ENCODE measurements around the gene MADD. TPM values are rescaled to one million over a fixed set of nuclear protein-coding genes. Genes with fewer than 3 reads are reported as not detected.

MADD gene
- polyA plus RNA-seq, 3 donors: 12.1 to 20.8 (median 13.8) TPM

DNA sequence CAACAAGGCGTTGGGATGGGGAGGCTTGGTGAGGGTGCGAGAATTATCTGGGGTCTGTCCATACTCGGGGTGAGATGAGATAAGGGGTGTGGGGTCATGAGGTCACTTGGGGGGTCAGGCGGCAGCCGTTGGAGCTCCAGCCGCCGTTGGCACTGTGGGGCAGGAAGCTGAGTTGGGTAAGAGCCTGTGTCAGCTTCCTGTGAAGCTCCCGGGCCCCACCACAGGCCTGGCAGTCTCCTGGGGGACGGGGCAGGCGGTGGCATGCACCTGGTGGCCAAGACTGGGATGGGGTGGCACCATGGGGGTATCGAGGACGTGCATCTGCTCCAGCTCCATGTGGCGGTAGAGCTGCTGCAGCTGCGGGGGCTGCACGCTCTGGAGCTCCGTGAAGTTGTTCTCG is 89.7 kb downstream of the MADD start:
- H3K27ac ChIP-seq (ENCODE audit: low read depth, low read length): no peak overlapping the region
- WGBS, 3 donors: 50 to 81% (median 62%) methylated on average over 15 to 17 of the region's 17 CpGs

DNA sequence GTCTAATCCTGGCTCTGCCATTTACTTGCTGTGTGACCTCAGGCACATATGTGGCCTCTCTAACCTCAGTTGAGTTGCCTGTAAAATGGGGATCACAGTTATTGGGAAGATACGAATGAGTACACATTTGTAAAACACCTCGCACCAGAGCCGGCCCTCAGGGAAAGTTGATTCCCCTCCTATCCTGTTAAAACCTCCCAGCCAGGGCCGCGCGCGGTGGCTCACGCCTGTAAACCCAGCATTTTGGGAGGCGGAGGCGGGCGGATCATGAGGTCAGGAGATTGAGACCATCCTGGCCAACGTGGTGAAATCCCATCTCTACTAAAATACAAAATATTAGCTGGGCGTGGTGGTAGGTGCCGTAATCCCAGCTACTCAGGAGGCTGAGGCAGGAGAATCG is 90.4 kb downstream of the MADD start:
- WGBS, 3 donors: 84 to 93% (median 86%) methylated on average over 15 of the region's 15 CpGs
- H3K27ac ChIP-seq (ENCODE audit: low read depth, low read length): no peak overlapping the region

DNA sequence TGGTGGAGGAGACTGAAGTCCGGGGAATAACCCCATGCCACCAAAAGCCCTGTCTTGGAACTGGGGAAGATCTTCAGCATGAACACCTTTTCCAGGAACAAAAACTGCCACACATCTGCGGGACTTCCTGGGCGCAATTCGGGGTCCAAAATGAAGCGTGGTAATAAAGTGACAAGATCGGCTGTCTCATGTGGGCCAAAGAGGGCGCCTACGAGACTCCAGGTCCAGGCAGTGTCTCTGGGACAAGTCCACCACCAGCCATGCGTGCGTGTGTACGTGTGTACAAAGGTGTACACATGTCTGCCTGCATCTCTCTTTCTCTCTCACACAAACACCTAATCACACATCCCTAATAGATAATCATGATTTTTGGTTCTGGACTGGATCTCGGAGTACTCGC is 91.5 kb downstream of the MADD start:
- no peak overlapping the region for H3K27ac ChIP-seq (ENCODE audit: low read depth, low read length)
- 77 to 86% (median 79%) methylated on average over 13 of the region's 13 CpGs for WGBS, 3 donors

DNA sequence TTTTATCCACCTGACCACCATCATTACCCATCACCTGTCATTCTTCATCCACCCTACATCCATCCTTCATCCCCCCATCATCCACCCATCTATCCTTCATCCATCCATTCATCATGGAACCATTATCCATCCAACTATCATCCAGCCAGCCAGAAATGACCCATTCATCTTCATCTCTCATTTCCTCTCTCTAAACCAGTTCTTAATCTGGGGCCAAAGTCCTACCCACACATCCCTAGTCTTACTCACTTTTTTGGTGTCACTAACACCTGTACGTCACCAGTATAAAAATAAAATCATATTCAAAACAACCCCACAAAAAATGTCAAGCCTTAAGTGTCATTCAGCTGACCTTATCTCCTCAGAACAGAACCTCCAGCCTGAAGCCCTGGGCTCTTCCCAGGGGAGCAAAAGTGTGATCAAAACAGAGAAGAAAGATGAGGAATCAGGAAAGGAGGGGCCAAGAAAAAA is 96.1 kb downstream of the MADD start:
- 68 to 79% (median 78%) methylated on average over 1 of the region's 1 CpG for WGBS, 3 donors
- no peak overlapping the region for H3K27ac ChIP-seq (ENCODE audit: low read depth, low read length)

DNA sequence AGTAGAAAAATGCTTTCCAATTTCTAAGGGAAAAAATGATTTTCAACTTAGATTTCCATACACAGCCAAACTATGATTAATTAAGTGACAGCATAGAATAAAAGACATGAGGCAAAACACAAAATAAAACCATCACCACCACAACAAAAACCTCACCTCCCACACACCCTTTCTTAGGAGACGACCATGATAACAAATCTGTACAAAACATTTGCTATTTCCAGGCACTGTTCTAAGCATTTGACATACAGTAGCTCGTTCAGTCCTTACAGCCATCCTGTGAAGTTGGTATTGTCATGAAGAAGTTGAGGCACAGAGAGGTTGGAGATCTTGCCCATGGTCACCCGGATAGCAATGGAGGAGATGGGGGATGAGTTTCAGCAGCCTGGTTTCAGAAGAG is 99.7 kb downstream of the MADD start:
- WGBS, 3 donors: 50 to 59% (median 51%) methylated on average over 3 of the region's 3 CpGs
- no peak overlapping the region for H3K27ac ChIP-seq (ENCODE audit: low read depth, low read length)

DNA sequence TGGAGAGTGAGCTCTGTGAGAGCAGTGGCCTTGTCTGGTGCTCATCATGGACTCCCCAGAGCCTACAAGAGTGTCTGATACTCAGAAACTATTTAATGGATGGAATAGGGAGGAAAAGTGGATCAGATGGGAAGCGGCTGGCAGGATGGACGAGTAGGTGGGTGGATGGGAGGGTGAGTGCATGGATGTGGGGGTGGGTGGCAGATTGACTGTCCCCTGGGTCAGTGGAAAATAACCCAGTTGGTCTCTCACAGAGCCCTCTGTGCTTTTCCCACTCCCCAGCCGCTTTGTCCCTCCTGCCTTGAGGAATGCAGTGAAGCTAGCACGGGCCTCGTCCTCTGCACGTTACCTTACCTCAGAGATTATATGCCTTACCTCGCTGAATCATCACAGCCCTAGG is 102.5 kb downstream of the MADD start:
- 71 to 84% (median 80%) methylated on average over 7 of the region's 7 CpGs for whole genome bisulfite sequencing, 3 donors
- no peak overlapping the region for H3K27ac ChIP-seq (ENCODE audit: low read depth, low read length)

DNA sequence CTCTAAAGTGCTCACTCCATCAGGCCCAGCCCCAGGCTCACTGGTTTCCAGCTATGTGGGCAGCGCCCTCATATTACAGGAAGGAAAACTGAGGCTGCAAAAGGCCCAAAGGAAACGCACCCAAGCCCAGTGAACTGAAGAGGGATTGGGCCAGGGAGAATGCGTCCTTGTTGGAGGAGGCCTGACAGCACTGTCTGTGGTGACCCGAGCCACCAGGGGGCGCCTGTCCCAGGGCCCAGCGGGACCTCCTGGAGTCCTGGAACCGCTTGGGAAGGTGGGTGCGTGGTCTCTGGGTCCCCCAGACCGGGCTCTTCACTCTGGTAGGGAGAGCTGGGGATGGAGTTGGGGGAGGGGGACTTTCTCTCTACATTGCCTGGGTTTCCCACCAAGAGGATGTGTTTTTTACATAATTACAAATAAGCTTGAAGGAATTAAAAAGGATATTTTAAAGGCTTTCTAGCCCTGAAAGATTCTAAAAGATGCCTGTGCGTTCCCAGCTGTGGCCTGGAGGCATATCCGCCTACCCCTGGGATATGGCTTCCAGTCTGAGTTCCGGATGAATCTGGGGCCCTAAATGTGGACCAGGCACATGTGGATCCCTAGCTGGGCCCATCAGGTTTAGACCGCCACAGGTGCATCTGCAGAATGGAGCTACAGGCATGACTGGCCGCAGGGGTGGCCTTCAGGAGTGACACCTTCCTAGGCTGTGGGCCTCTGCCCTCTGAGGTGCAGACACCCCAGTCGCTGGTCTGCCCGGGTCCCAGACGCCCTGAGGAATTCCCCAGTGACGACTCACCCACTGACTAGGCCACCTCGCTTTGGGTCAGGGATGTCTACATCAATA is 104.2 kb downstream of the MADD start:
- H3K27ac ChIP-seq (ENCODE audit: low read depth, low read length): no peak overlapping the region
- WGBS, 3 donors: 40 to 44% (median 44%) methylated on average over 19 of the region's 19 CpGs

DNA sequence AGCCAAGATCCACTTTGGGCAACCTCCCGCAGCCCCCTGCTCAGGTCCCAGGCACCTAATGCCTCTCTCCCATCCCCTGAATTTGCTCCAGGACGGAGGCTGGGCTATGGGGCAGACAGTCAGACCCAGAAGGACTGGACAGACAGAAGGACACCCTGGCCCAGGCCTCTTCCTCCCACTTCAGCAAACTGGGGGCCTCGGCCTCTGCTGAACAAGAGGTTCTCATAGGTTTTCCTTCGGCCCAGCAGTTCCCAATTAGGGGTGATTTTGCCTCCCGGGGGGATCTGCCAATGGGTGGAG is 104.7 kb downstream of the MADD start:
- WGBS, 3 donors: 76 to 86% (median 79%) methylated on average over 5 of the region's 5 CpGs
- H3K27ac ChIP-seq (ENCODE audit: low read depth, low read length): no peak overlapping the region

DNA sequence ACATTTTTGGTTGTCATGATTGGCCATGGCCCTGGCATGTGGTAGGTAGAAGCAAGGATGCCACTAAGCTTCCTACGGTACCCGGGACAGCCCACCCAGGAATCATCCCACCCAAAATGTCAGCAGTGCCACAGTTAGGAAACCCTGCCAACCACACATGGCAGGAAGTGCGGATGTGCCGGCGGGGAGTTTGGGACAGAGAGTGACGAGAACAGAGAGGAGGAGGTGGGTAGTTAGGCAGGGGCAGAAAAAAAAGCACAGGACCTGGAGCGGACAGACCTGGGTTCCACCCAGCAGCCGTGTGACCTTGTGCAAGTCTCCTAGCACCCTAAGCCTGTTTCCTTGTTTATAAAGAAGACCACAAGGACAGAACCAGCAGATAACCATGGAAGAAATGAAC is 105.1 kb downstream of the MADD start:
- 47 to 82% (median 62%) methylated on average over 8 of the region's 8 CpGs for WGBS, 3 donors
- no peak overlapping the region for H3K27ac ChIP-seq (ENCODE audit: low read depth, low read length)

DNA sequence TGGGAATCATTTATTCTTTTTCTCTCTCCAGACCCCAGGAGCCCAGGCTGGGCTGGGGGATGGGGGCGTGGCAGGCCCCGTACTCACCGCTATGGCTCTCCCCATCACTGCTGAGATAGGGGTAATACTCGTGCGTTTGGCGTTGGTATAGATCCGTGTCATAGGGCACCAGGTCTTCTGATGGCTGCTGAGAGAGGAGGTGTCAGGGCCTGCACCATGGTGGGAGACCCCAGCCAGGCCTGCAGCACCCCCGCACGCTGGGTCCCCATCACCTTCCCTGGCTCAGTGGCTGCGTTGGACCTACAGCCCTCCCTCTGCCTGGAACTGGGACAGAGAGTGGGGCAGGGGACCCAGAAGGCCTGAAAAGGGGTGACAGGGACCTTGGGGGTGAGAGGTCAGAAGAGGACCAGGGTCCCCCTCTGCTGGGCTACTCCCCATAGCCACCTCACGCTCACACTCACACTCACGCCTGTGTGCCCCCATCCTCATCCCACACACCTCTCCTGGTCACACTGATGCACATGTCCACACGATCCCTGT is 105.7 kb downstream of the MADD start:
- 82 to 88% (median 83%) methylated on average over 13 of the region's 13 CpGs for WGBS, 3 donors
- H3K27ac ChIP-seq (ENCODE audit: low read depth, low read length): no peak overlapping the region

DNA sequence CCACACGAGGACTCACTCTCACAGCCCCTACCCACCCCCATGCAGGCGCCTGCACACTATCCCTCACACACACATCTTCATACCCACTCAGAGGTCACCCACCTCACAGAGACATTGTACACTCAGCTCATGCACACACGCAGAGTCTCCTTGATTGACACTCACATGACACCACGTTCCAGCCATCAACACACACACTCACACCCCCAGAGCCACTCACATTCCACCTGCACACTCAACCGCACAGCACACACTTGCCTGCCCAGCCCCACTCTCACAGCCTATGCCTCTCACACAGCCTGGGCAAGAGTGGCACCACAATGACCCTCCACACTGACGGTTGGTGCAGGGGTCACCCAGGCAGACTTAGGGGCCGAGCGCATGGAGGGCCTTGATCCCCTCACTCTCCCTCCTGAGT is 106.2 kb downstream of the MADD start:
- H3K27ac ChIP-seq (ENCODE audit: low read depth, low read length): no peak overlapping the region
- 56 to 82% (median 72%) methylated on average over 8 of the region's 8 CpGs for WGBS, 3 donors

DNA sequence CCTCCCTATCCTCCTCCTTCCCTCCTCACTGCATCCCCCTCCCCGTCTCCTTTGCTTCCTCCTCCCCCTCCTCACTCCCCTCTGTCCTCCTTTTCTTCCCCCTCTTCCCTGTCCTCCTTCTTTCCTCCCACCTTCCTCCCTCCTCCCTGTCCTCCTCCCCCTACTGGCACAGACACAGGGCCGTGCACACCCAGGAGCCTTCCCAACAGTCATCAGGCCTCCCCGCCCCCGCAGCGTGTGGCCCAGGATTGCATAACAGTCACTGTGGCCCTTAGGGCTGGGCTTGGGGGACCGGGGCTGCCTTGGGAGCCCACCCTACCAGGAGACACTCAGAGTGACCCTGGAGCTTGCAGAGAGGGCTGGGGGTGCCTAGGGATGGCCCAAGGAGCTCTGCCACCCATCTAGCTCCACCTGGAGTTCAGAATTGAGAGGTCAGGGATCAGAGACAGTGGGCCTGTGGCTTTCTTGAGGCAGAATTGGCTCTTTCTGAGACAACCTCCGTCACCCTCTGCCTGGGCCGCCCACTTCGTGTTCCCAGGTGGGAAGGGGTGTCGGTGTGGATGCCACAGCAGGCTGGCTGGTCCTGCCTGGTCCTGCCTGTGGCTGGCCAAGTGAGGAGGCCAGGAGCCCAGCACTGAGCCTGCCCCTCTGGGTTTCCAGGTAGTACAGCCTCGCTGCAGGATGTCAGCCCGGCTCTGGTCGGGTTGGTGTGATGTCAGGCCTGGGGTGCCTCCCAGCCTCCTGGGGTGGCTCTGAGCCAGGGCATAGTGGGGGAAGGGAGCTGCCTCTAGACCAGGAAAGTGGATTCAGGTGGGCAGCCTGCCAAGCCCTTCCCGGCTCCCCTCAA is 106.8 kb downstream of the MADD start:
- no peak overlapping the region for H3K27ac ChIP-seq (ENCODE audit: low read depth, low read length)
- 46 to 65% (median 52%) methylated on average over 13 to 14 of the region's 14 CpGs for WGBS, 3 donors

DNA sequence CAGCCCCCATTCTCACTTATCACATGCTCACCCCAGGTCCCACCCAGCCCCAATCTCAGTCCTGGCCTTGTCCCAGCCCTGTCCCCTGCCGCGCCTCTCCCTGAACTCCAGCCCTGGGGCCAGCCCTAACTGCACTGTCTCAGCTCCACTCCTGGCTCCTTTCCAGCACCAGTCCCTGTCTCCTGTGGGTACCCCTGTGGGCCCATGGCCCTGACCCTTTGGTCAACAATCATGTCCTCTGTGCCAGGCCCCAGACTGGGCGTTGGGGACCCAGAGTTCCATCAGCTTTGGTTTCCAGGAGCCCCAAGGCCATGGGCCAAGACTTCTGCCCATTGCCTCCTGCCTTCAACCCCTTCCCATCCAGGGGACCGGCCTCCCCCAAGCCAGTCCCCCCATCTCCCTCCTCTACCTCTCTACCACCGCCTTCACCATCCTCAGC is 107.7 kb downstream of the MADD start:
- peak overlapping the region; percentile 80 for H3K27ac ChIP-seq (ENCODE audit: low read depth, low read length)
- 57 to 84% (median 67%) methylated on average over 5 of the region's 5 CpGs for WGBS, 3 donors

DNA sequence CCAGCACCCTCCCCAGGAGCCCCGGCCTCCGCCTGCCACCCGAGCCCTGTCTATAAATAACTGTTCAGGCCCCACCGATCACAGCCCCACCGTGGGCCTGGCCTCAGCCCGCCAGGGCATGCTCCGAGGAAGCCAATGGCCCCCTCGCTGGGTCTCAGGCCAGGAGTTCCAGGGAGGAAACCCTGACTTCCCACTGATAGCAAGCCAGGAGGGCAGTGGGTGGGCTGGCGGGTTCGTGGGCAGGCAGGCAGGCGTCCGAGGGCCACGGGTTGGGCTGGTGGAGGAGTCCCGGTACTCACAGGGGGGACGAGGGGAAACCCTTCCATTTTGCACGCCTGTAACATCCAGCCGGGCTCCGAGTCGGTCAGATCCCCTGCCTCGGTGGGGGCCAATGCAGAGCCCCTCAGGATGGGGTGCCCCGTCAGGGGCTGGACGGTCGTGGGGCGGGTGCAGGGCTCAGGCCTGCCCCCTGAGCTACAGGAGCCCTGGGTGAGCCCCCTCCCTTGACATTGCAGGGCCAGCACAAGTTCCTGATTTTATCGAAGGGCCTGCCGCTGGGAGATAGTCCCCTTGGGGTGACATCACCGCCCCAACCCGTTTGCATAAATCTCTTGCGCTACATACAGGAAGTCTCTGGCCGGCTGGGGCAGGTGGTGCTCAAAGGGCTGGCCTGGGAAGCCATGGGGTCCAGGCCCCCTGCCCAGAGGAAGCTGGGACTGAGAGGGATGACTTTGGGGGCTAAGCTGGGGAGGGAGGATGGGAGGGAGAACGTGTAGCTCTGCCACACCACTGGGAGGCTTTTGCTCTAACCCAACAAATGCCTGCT is 108.3 kb downstream of the MADD start, which contains the start of gene SPI1:
SPI1 (minus strand) TSS at position 538 of the 826 bp plus-strand sequence; CDS start at position 344, 194 bp downstream.
- WGBS, 3 donors: 49 to 76% (median 69%) methylated on average over 27 to 31 of the region's 31 CpGs

DNA sequence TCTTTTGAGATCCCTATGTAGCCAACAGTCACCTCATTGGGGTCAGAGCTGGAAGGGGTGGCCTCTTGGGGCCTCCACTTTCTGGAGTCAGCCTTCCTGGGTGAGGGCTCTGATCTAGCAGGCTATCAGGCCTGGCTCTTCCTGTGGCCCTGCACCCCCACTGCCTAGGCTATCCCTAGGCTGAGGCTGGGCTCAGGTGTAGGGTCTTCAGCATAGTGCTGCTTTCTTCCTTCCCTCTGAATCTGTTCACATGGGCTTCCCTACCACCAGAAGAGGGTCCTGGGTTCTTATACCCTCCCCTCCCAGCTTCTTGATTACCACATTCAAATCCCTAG is 108.9 kb downstream of the MADD start:
- no peak overlapping the region for H3K27ac ChIP-seq (ENCODE audit: low read depth, low read length)

More for the DNA sequence above, 108.3 kb downstream of the MADD start, which contains the start of gene SPI1:
- peak within 1 kb of the TSS; percentile 80 for H3K27ac ChIP-seq (ENCODE audit: low read depth, low read length)

DNA sequence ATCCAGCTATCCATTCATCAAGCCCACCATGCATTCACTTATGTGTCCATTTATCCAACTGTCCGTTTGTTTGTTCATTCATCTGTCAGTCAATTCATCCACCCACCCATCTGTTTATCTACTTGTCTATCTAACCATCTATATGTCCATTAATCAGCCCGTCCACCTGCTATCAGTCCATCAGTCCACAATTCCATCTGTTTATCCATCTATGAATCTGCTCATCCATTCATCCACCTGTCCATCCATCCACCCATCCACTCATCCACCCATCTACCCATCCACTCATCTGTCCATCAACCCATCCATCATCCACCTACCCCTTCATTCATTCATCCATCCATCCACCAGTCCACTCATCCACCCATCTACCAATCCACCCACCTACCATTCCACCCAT is 109.4 kb downstream of the MADD start:
- no peak overlapping the region for H3K27ac ChIP-seq (ENCODE audit: low read depth, low read length)
- WGBS, 3 donors: 75 to 97% (median 91%) methylated on average over 2 of the region's 2 CpGs

All from adipose tissue (tissue), 3 donors.